Measurements from ENCODE around the gene FTH1.

- no peak for TF ChIP-seq CTCF (IDR thresholded peaks at IDR 0.05; ENCODE audit: low read depth, low read length, poor library complexity, severe bottlenecking)
- no peak for TF ChIP-seq EZH2phosphoT487 (IDR thresholded peaks at IDR 0.05; ENCODE audit: borderline replicate concordance, low read length)
These were observed 18.4 kb upstream of the FTH1 start for GRCh38 chr11:61985869-61986268.

All from DOHH2 (cell line).